GM23338 (cell line): ENCODE results near the gene NCKAP5. TPM values are rescaled to one million over a fixed set of nuclear protein-coding genes. Genes with fewer than 3 reads are reported as not detected.
A peak's percentile ranks its signal among the peaks of the same experiment; 100 is the strongest.

Source experiments
- ATAC-seq: fragments of 200-7000 bp; cut with Tn5 transposase; 3 replicates; pipeline ENCODE4 v1.9.1; 2020
- DNase-seq: peaks from one replicate; pipeline ENCODE4 v3.0.0-alpha.2; 2015; ENCODE audit warnings: low spot score
- H2AFZ ChIP-seq: fragments of 200-600 bp; sonication (generic); 2 replicates; pipeline ENCODE4 v1.8.0; 2016; ENCODE audit warnings: antibody characterized with exemption, mild to moderate bottlenecking, moderate library complexity
- H3F3A ChIP-seq: fragments of 200-600 bp; sonication (generic); replicated peaks from 2 replicates; pipeline ENCODE4 v1.8.0; 2017; ENCODE audit warnings: antibody characterized with exemption, mixed run types, low read depth
- H3K27ac ChIP-seq: fragments of 200-600 bp; sonication (generic); 2 replicates; pipeline ENCODE4 v1.6.1; 2016; ENCODE audit warnings: low read depth
- H3K27me3 ChIP-seq: fragments of 200-600 bp; sonication (generic); 2 replicates; pipeline ENCODE4 v1.8.0; 2016; ENCODE audit warnings: mild to moderate bottlenecking, mixed run types, moderate library complexity; ENCODE audit not compliant: insufficient read depth
- H3K36me3 ChIP-seq: fragments of 200-600 bp; sonication (generic); 2 replicates; pipeline ENCODE4 v1.8.0; 2016; ENCODE audit warnings: mild to moderate bottlenecking; ENCODE audit not compliant: insufficient read depth
- H3K4me1 ChIP-seq: fragments of 200-600 bp; sonication (generic); 2 replicates; pipeline ENCODE4 v1.8.0; 2016; ENCODE audit warnings: mild to moderate bottlenecking, moderate library complexity; ENCODE audit not compliant: insufficient read depth
- H3K4me2 ChIP-seq: fragments of 200-600 bp; sonication (generic); 2 replicates; pipeline ENCODE4 v1.7.1; 2017; ENCODE audit warnings: mixed run types
- H3K4me3 ChIP-seq: fragments of 200-600 bp; sonication (generic); 2 replicates; pipeline ENCODE4 v1.6.1; 2016; ENCODE audit warnings: mixed run types
- H3K79me2 ChIP-seq: fragments of 200-600 bp; sonication (generic); replicated peaks from 2 replicates; pipeline ENCODE4 v1.8.0; 2017; ENCODE audit warnings: mild to moderate bottlenecking; ENCODE audit not compliant: insufficient read depth
- H3K9me2 ChIP-seq: fragments of 200-600 bp; sonication (generic); 2 replicates; pipeline ENCODE4 v1.8.0; 2017; ENCODE audit not compliant: insufficient read depth
- H4K20me1 ChIP-seq: fragments of 200-600 bp; sonication (generic); replicated peaks from 2 replicates; pipeline ENCODE4 v1.8.0; 2017; ENCODE audit warnings: mild to moderate bottlenecking; ENCODE audit not compliant: insufficient read depth
- H3K27ac Mint-ChIP-seq: 2 replicates; pipeline ENCODE4 v1.8.0; 2020; ENCODE audit warnings: inconsistent platforms, mild to moderate bottlenecking, moderate library complexity, mixed read lengths
- H3K27me3 Mint-ChIP-seq: 3 replicates; pipeline ENCODE4 v1.8.0; 2022; ENCODE audit warnings: low read depth, mild to moderate bottlenecking, moderate library complexity, mixed read lengths, inconsistent platforms; ENCODE audit not compliant: insufficient read depth, poor library complexity
- H3K36me3 Mint-ChIP-seq: 3 replicates; pipeline ENCODE4 v1.8.0; 2021; ENCODE audit warnings: low read depth, mild to moderate bottlenecking, inconsistent platforms, moderate library complexity, mixed read lengths
- H3K4me1 Mint-ChIP-seq: 3 replicates; pipeline ENCODE4 v1.8.0; 2020; ENCODE audit warnings: mild to moderate bottlenecking, inconsistent platforms, mixed read lengths
- H3K4me3 Mint-ChIP-seq: 3 replicates; pipeline ENCODE4 v1.8.0; 2021; ENCODE audit warnings: moderate library complexity, mild to moderate bottlenecking, inconsistent platforms, mixed read lengths
- H3K9me3 Mint-ChIP-seq: 3 replicates; pipeline ENCODE4 v1.8.0; 2020; ENCODE audit warnings: moderate library complexity, mild to moderate bottlenecking, inconsistent platforms, mixed read lengths
- EZH2phosphoT487 ChIP-seq: fragments of 200-600 bp; sonication (generic); IDR thresholded peaks from one replicate; pipeline ENCODE4 v1.8.1; 2018; ENCODE audit warnings: antibody characterized with exemption; ENCODE audit not compliant: unreplicated experiment
- NANOG ChIP-seq: IDR thresholded peaks from 2 replicates; pipeline ENCODE4 v1.6.1; 2016; ENCODE audit warnings: antibody characterized with exemption, borderline replicate concordance
- POLR2AphosphoS5 ChIP-seq: IDR thresholded peaks from 2 replicates; pipeline ENCODE4 v1.6.1; 2016; ENCODE audit warnings: antibody characterized with exemption, low read depth
- STAT1 ChIP-seq: IDR thresholded peaks from one replicate; pipeline ENCODE4 v1.6.1; 2016; ENCODE audit warnings: antibody characterized with exemption; ENCODE audit not compliant: unreplicated experiment
- ZNF114 ChIP-seq: fragments of 250-450 bp; sonication (Bioruptor Pico); IDR thresholded peaks from 2 replicates; pipeline ENCODE4 v1.5.0; 2020; ENCODE audit warnings: mild to moderate bottlenecking, moderate library complexity
- polyA plus RNA-seq: library from polyadenylated mRNA; unstranded; fragments of >200 nt; fragmentation: Nextera tagmentation; extraction: Ambion mirVana; gene quantifications from 2 replicates; pipeline ENCODE4 v1.2.1, GENCODE V29; 2016
- total RNA-seq: library from RNA; depleted of rRNA; stranded (reverse); fragments of >200 nt; shearing (Covaris generic); gene quantifications from 2 replicates; pipeline ENCODE4 v1.2.3, GENCODE V29; 2014
- TF ChIP-seq, protein P1 (sequence below): IDR thresholded peaks from 2 replicates; pipeline ENCODE4 v1.6.1; 2016; ENCODE audit warnings: antibody characterized with exemption
- TF ChIP-seq, protein P2 (sequence below), 2 experiments: fragments of 200-600 bp in 1 of 2; sonication (generic) in 1 of 2; conservative IDR thresholded peaks; 2 replicates each; pipeline versions ENCODE4 v1.5.1 to v1.6.1; 2016 to 2017; ENCODE audit warnings: antibody characterized with exemption in 2 of 2, low read depth in 2 of 2, mild to moderate bottlenecking in 2 of 2, moderate library complexity in 1 of 2
- TF ChIP-seq, protein P3 (sequence below): fragments of 250-450 bp; sonication (Bioruptor Pico); IDR thresholded peaks from 2 replicates; pipeline ENCODE4 v1.5.0; 2020; ENCODE audit warnings: mild to moderate bottlenecking, moderate library complexity

The NCKAP5 gene
- total and polyA plus RNA-seq, 2 experiments from 2014 or later = 0.34 to 0.73 TPM

DNA sequence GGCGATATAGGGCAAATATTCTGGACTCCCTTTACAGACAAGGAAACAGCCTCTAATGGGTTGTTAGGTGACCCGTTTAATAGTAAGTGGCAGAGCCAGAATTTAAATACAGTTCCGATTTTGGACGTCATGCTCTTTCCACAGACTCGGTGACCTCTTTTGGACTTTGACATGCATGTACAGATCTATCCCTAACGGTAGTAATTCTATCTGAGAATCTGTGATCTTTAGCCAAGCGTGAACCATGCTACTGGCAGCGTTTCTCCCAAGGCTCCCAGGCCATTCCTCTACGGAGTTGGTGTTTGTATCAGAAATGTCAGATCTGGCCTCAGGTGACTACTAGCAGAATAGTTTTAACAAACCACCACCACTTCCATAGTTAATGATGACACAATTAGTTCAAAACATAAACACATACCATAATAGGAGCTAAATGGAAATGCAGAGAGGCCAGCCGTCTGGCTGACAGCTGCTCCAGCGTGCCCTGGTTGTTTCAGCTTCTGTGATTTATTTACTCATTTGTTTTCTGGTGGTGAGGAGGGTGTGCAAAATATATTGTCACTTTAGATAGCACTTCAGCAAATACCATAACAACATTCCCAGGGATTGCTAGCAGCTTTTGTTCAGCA lies 593.7 kb downstream of the NCKAP5 start:
- ATAC-seq = no peak
- 0 out of 2 replicates have a peak overlapping the region, but pooled peaks have one; percentile 30 for H3K4me2 ChIP-seq
- H3K4me1 Mint-ChIP-seq = peaks cover 25% of the 10 kb centered on the region

More for the DNA sequence above, 593.7 kb downstream of the NCKAP5 start:
- H3K36me3 Mint-ChIP-seq = 0 out of 3 replicates have a peak, but pooled peaks cover 1% of the 10 kb centered on the region
- H3K27ac ChIP-seq = no peak overlapping the region
- H3K27me3 ChIP-seq = no peaks in the 10 kb centered on the region
- H3K4me3 Mint-ChIP-seq = no peak overlapping the region
- H3K4me1 ChIP-seq = peaks cover 14% of the 10 kb centered on the region
- H3K9me2 ChIP-seq = no peaks in the 10 kb centered on the region
- H4K20me1 ChIP-seq = no peaks in the 10 kb centered on the region
- TF ChIP-seq, protein P1, sequence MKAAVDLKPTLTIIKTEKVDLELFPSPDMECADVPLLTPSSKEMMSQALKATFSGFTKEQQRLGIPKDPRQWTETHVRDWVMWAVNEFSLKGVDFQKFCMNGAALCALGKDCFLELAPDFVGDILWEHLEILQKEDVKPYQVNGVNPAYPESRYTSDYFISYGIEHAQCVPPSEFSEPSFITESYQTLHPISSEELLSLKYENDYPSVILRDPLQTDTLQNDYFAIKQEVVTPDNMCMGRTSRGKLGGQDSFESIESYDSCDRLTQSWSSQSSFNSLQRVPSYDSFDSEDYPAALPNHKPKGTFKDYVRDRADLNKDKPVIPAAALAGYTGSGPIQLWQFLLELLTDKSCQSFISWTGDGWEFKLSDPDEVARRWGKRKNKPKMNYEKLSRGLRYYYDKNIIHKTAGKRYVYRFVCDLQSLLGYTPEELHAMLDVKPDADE = no peak
- TF ChIP-seq STAT1 (no peak), EZH2phosphoT487 (no peak), NANOG (no peak), POLR2AphosphoS5 (no peak), ZNF114 (CRISPR knock-in tag) (no peak)
- TF ChIP-seq, protein P2, sequence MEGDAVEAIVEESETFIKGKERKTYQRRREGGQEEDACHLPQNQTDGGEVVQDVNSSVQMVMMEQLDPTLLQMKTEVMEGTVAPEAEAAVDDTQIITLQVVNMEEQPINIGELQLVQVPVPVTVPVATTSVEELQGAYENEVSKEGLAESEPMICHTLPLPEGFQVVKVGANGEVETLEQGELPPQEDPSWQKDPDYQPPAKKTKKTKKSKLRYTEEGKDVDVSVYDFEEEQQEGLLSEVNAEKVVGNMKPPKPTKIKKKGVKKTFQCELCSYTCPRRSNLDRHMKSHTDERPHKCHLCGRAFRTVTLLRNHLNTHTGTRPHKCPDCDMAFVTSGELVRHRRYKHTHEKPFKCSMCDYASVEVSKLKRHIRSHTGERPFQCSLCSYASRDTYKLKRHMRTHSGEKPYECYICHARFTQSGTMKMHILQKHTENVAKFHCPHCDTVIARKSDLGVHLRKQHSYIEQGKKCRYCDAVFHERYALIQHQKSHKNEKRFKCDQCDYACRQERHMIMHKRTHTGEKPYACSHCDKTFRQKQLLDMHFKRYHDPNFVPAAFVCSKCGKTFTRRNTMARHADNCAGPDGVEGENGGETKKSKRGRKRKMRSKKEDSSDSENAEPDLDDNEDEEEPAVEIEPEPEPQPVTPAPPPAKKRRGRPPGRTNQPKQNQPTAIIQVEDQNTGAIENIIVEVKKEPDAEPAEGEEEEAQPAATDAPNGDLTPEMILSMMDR (conservative IDR thresholded peaks at IDR 0.05; ENCODE audit: low read depth in 2 of 2) = no peak
- TF ChIP-seq, protein P3, sequence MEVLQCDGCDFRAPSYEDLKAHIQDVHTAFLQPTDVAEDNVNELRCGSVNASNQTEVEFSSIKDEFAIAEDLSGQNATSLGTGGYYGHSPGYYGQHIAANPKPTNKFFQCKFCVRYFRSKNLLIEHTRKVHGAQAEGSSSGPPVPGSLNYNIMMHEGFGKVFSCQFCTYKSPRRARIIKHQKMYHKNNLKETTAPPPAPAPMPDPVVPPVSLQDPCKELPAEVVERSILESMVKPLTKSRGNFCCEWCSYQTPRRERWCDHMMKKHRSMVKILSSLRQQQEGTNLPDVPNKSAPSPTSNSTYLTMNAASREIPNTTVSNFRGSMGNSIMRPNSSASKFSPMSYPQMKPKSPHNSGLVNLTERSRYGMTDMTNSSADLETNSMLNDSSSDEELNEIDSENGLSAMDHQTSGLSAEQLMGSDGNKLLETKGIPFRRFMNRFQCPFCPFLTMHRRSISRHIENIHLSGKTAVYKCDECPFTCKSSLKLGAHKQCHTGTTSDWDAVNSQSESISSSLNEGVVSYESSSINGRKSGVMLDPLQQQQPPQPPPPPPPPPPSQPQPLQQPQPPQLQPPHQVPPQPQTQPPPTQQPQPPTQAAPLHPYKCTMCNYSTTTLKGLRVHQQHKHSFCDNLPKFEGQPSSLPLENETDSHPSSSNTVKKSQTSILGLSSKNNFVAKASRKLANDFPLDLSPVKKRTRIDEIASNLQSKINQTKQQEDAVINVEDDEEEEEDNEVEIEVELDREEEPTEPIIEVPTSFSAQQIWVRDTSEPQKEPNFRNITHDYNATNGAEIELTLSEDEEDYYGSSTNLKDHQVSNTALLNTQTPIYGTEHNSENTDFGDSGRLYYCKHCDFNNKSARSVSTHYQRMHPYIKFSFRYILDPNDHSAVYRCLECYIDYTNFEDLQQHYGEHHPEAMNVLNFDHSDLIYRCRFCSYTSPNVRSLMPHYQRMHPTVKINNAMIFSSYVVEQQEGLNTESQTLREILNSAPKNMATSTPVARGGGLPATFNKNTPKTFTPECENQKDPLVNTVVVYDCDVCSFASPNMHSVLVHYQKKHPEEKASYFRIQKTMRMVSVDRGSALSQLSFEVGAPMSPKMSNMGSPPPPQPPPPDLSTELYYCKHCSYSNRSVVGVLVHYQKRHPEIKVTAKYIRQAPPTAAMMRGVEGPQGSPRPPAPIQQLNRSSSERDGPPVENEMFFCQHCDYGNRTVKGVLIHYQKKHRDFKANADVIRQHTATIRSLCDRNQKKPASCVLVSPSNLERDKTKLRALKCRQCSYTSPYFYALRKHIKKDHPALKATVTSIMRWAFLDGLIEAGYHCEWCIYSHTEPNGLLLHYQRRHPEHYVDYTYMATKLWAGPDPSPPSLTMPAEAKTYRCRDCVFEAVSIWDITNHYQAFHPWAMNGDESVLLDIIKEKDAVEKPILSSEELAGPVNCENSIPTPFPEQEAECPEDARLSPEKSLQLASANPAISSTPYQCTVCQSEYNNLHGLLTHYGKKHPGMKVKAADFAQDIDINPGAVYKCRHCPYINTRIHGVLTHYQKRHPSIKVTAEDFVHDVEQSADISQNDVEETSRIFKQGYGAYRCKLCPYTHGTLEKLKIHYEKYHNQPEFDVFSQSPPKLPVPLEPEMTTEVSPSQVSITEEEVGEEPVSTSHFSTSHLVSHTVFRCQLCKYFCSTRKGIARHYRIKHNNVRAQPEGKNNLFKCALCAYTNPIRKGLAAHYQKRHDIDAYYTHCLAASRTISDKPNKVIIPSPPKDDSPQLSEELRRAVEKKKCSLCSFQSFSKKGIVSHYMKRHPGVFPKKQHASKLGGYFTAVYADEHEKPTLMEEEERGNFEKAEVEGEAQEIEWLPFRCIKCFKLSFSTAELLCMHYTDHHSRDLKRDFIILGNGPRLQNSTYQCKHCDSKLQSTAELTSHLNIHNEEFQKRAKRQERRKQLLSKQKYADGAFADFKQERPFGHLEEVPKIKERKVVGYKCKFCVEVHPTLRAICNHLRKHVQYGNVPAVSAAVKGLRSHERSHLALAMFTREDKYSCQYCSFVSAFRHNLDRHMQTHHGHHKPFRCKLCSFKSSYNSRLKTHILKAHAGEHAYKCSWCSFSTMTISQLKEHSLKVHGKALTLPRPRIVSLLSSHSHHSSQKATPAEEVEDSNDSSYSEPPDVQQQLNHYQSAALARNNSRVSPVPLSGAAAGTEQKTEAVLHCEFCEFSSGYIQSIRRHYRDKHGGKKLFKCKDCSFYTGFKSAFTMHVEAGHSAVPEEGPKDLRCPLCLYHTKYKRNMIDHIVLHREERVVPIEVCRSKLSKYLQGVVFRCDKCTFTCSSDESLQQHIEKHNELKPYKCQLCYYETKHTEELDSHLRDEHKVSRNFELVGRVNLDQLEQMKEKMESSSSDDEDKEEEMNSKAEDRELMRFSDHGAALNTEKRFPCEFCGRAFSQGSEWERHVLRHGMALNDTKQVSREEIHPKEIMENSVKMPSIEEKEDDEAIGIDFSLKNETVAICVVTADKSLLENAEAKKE (CRISPR knock-in tag) = no peak
- no peak for DNase-seq
- no peak overlapping the region for H3K4me3 ChIP-seq
- no peaks in the 10 kb centered on the region for H3K36me3 ChIP-seq
- H3K9me3 Mint-ChIP-seq = no peaks in the 10 kb centered on the region; the same call in 1 of the 3 replicates
- H3K79me2 ChIP-seq = no peaks in the 10 kb centered on the region
- peak overlapping the region; percentile 19; the same call in 1 of the 2 replicates for H2AFZ ChIP-seq
- no peak overlapping the region for H3K27ac Mint-ChIP-seq
- no peaks in the 10 kb centered on the region for H3F3A ChIP-seq
- peaks cover 8% of the 10 kb centered on the region for H3K27me3 Mint-ChIP-seq
